ENCODE data around the gene ACADVL. TPM values are rescaled to one million over a fixed set of nuclear protein-coding genes. Genes with fewer than 3 reads are reported as not detected.

The ACADVL gene
- total RNA-seq, 3 donors from 2014 or later (not counting 1 experiment from before 2014, with no cell fraction given): 439 to 637 (median 607) TPM

DNA sequence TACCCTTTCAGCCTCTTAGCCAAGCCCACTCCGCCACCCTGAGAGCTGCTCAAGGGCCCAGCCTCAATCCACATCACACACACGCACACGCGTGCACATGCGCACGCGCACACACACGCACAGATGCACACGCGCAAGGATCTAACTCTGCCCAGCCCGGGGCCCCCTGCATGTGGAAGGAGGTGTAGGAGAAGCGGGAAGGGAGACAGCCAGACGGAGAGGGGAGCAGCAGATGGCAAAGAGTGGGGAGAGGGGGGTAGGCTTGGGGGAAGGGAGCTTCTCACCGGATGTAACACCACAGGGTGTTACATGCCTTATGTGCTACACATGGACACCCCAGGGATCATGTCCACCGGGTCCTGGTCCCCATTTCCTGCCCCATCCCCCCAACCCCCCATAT, 15.4 kb upstream of the ACADVL start:
- H3K9me3 ChIP-seq (ENCODE audit: control insufficient read depth, insufficient read depth, low read length): no peaks in the 10 kb centered on the region
- WGBS (ENCODE audit: insufficient coverage): 82% methylated on average over 15 of the region's 15 CpGs
- intact Hi-C loops (cut with micrococcal nuclease): loop anchor here (2.0 kb wide), 1 partner anchor 48 kb away; the partner anchor contains the start of gene ELP5
- DNase-seq (peak in 1 of 2 donors; percentile 46), ATAC-seq (peak; percentile 32 to 65 (median 39))
- no peak for TF ChIP-seq CTCF (IDR thresholded peaks at IDR 0.05)
- H3K9me3 Mint-ChIP-seq: no peaks in the 10 kb centered on the region
- H3K27me3 Mint-ChIP-seq (ENCODE audit: low read depth in 2 of 2): no peaks in the 10 kb centered on the region
- peak overlapping the region; percentile 96 for H3K27ac ChIP-seq (ENCODE audit: low read length)
- H3K27ac Mint-ChIP-seq: peak overlapping the region; percentile 93 to 95
- H3K4me1 Mint-ChIP-seq: peaks cover 27 to 34% of the 10 kb centered on the region in 2 donors
- H3K4me3 Mint-ChIP-seq: peak overlapping the region; percentile 93
- H3K27me3 ChIP-seq (ENCODE audit: control insufficient read depth, insufficient read depth, low read length): no peaks in the 10 kb centered on the region
- H3K36me3 Mint-ChIP-seq: no peaks in the 10 kb centered on the region
- peaks cover 24% of the 10 kb centered on the region for H3K4me1 ChIP-seq (ENCODE audit: control insufficient read depth, insufficient read depth, low read length)
- no peaks in the 10 kb centered on the region for H3K36me3 ChIP-seq (ENCODE audit: control insufficient read depth, insufficient read depth, low read length)
- peak overlapping the region; percentile 57 for H3K4me3 ChIP-seq (ENCODE audit: low read length)

DNA sequence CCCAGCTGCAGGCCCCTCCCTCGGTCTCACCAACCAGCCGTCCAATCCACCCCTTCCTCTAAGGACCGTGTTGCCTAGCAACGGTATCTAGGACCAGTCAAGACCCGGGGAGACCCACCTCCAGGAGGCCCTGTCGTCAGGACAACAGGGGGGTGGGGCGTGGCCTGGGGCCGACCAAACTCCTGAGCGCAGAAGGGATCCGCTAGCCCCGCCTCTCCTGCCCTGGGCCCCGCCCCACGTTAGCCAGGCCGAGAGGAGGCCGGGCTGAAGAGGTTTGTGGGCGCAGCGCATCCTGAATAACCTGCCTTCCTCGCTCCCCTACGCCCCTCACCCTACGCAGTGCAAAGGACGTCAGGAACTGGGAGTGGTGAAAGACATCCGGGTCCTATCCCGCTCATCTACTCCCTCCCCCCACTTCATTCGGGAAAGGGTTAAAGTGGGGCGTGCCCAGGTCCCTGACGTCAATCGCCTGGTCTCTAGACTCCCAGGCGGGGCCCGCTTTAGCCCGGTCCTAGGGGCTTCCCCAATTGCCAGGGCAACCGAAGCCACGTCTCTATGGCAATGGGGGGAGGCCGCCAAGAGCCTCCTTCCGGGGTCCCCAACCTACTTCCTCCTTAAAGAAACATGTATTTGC, 14.8 kb upstream of the ACADVL start:
- WGBS (ENCODE audit: insufficient coverage): 0% methylated on average over 34 of the region's 34 CpGs
- TF ChIP-seq CTCF (IDR thresholded peaks at IDR 0.05): no peak
- Mint-ChIP-seq H3K36me3 (no peaks in the 10 kb centered on the region), H3K27me3 (ENCODE audit: low read depth in 2 of 2) (no peaks in the 10 kb centered on the region), H3K9me3 (no peaks in the 10 kb centered on the region), H3K4me3 (peak overlapping the region; percentile 93), H3K27ac (peak overlapping the region; percentile 93 to 95), H3K4me1 (peaks cover 27 to 34% of the 10 kb centered on the region in 2 donors)
- Histone ChIP-seq H3K36me3 (ENCODE audit: control insufficient read depth, insufficient read depth, low read length) (no peaks in the 10 kb centered on the region), H3K27ac (ENCODE audit: low read length) (peak overlapping the region; percentile 96), H3K4me3 (ENCODE audit: low read length) (peak overlapping the region; percentile 57), H3K4me1 (ENCODE audit: control insufficient read depth, insufficient read depth, low read length) (peaks cover 24% of the 10 kb centered on the region), H3K9me3 (ENCODE audit: control insufficient read depth, insufficient read depth, low read length) (no peaks in the 10 kb centered on the region), H3K27me3 (ENCODE audit: control insufficient read depth, insufficient read depth, low read length) (no peaks in the 10 kb centered on the region)
- DNase-seq (peak; percentile 93 to 99), ATAC-seq (peak; percentile 79 to 91 (median 80))
- intact Hi-C loops (cut with micrococcal nuclease): loop anchor here (1.0 to 2.0 kb wide), 3 partner anchors 9 to 102 kb away; partner anchors contain the start of genes EIF5A and ELP5

DNA sequence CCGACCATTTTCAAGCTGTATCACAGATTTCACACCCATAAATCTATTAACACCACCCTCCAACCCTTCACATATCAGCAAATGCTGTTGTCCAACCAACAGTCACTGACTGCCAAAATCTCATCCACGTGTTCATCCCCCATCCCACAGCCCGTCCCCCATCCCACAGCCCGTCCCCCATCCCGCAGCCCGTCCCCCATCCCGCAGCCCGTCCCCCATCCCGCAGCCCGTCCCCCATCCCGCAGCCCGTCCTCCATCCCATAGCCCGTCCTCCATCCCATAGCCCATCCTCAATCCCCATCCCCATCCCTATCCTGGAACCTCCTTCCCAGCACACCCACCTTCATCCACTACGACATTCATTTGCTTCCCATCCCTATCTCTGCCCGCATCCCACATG, 14.2 kb upstream of the ACADVL start:
- ATAC-seq: no peak
- no peak for DNase-seq
- Mint-ChIP-seq H3K27ac (peak overlapping the region; percentile 93 to 95), H3K36me3 (no peaks in the 10 kb centered on the region), H3K27me3 (ENCODE audit: low read depth in 2 of 2) (peaks cover 0 to 2% of the 10 kb centered on the region in 2 donors), H3K4me3 (peak overlapping the region; percentile 93), H3K9me3 (no peaks in the 10 kb centered on the region), H3K4me1 (peaks cover 27 to 34% of the 10 kb centered on the region in 2 donors)
- TF ChIP-seq CTCF (IDR thresholded peaks at IDR 0.05): no peak
- 84% methylated on average over 13 of the region's 15 CpGs for WGBS (ENCODE audit: insufficient coverage)
- Histone ChIP-seq H3K27me3 (ENCODE audit: control insufficient read depth, insufficient read depth, low read length) (no peaks in the 10 kb centered on the region), H3K36me3 (ENCODE audit: control insufficient read depth, insufficient read depth, low read length) (no peaks in the 10 kb centered on the region), H3K27ac (ENCODE audit: low read length) (peak overlapping the region; percentile 96), H3K4me1 (ENCODE audit: control insufficient read depth, insufficient read depth, low read length) (peaks cover 24% of the 10 kb centered on the region), H3K9me3 (ENCODE audit: control insufficient read depth, insufficient read depth, low read length) (no peaks in the 10 kb centered on the region), H3K4me3 (ENCODE audit: low read length) (peak overlapping the region; percentile 57)
- intact Hi-C loops (cut with micrococcal nuclease): loop anchor here (1.0 to 2.0 kb wide), 3 partner anchors 9 to 102 kb away; partner anchors contain the start of genes EIF5A and ELP5

Measured in natural killer cell (primary cell).